Measurements from ENCODE around the gene OR52H1. TPM values are rescaled to one million over a fixed set of nuclear protein-coding genes. Genes with fewer than 3 reads are reported as not detected.

Gene OR52H1
- total RNA-seq, 2 donors from 2014 or later: not detected

- Histone ChIP-seq H3K4me1 (ENCODE audit: control insufficient read depth, insufficient read depth, low read length) (no peaks in the 10 kb centered on the region), H3K27me3 (ENCODE audit: control insufficient read depth, insufficient read depth, low read length, poor library complexity, severe bottlenecking) (no peaks in the 10 kb centered on the region), H3K27ac (ENCODE audit: low read depth, low read length) (no peak overlapping the region), H3K4me3 (ENCODE audit: low read length) (no peak overlapping the region), H3K9ac (ENCODE audit: extremely low read depth, low read length, poor library complexity, severe bottlenecking) (no peak overlapping the region), H3K36me3 (ENCODE audit: control insufficient read depth, insufficient read depth, low read length) (no peaks in the 10 kb centered on the region), H3K9me3 (ENCODE audit: control insufficient read depth, low read length) (no peaks in the 10 kb centered on the region)
- H3K36me3 Mint-ChIP-seq (ENCODE audit: low read depth): no peaks in the 10 kb centered on the region
- H3K9me3 Mint-ChIP-seq: no peaks in the 10 kb centered on the region
- TF ChIP-seq, protein P1, sequence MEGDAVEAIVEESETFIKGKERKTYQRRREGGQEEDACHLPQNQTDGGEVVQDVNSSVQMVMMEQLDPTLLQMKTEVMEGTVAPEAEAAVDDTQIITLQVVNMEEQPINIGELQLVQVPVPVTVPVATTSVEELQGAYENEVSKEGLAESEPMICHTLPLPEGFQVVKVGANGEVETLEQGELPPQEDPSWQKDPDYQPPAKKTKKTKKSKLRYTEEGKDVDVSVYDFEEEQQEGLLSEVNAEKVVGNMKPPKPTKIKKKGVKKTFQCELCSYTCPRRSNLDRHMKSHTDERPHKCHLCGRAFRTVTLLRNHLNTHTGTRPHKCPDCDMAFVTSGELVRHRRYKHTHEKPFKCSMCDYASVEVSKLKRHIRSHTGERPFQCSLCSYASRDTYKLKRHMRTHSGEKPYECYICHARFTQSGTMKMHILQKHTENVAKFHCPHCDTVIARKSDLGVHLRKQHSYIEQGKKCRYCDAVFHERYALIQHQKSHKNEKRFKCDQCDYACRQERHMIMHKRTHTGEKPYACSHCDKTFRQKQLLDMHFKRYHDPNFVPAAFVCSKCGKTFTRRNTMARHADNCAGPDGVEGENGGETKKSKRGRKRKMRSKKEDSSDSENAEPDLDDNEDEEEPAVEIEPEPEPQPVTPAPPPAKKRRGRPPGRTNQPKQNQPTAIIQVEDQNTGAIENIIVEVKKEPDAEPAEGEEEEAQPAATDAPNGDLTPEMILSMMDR (conservative IDR thresholded peaks at IDR 0.05): no peak
- no peaks in the 10 kb centered on the region for H3K27me3 Mint-ChIP-seq (ENCODE audit: insufficient read depth)
- 93 to 98% methylated on average over 4 of the region's 4 CpGs for WGBS, 2 experiments (ENCODE audit: insufficient coverage in 1 of 2, insufficient read length in 1 of 2)
- H3K27ac Mint-ChIP-seq: no peak overlapping the region
- no peaks in the 10 kb centered on the region for H3K4me1 Mint-ChIP-seq
- H3K4me3 Mint-ChIP-seq: no peak overlapping the region
- no peak for DNase-seq
Observed at GRCh38 chr11:5581014-5581413, 32.7 kb upstream of the OR52H1 start.

DNA sequence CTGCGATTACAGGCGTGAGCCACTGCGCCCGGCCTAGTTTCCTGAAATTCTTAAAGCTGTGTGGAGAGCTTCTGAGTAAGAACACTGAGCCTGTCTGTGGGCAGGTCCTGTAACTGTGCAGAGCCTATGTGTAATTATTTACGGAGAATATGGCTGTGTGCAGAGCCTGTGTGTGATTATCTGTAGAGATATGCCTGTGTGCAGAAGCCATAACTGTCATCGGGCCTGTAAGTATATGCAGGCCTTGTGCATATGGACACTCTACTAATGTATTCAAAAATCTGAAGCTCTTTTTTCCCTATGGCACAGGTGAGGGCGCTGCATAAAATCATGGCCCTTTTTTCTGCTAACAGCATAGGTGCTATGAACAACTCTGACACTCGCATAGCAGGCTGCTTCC lies 32.2 kb upstream of the OR52H1 start, which contains the start of gene OR52B6:
OR52B6 (plus strand) TSS at position 301 of the 400 bp plus-strand sequence; CDS start at position 301, 0 bp downstream.
- no peak for DNase-seq
- TF ChIP-seq, protein P1 (conservative IDR thresholded peaks at IDR 0.05): no peak
- no peaks in the 10 kb centered on the region for H3K4me1 Mint-ChIP-seq
- H3K9ac ChIP-seq (ENCODE audit: extremely low read depth, low read length, poor library complexity, severe bottlenecking): no peak within 1 kb of the TSS
- H3K9me3 ChIP-seq (ENCODE audit: control insufficient read depth, low read length): no peaks in the 10 kb centered on the region
- no peaks in the 10 kb centered on the region for H3K27me3 ChIP-seq (ENCODE audit: control insufficient read depth, insufficient read depth, low read length, poor library complexity, severe bottlenecking)
- no peaks in the 10 kb centered on the region for H3K36me3 Mint-ChIP-seq (ENCODE audit: low read depth)
- H3K4me3 ChIP-seq (ENCODE audit: low read length): no peak within 1 kb of the TSS
- H3K9me3 Mint-ChIP-seq: no peaks in the 10 kb centered on the region
- no peaks in the 10 kb centered on the region for H3K27me3 Mint-ChIP-seq (ENCODE audit: insufficient read depth)
- H3K4me1 ChIP-seq (ENCODE audit: control insufficient read depth, insufficient read depth, low read length): no peaks in the 10 kb centered on the region
- no peaks in the 10 kb centered on the region for H3K36me3 ChIP-seq (ENCODE audit: control insufficient read depth, insufficient read depth, low read length)
- H3K27ac ChIP-seq (ENCODE audit: low read depth, low read length): no peak within 1 kb of the TSS
- no peak within 1 kb of the TSS for H3K27ac Mint-ChIP-seq
- no peak within 1 kb of the TSS for H3K4me3 Mint-ChIP-seq
- 93 to 95% methylated on average over 8 of the region's 8 CpGs for WGBS, 2 experiments (ENCODE audit: insufficient coverage in 1 of 2, insufficient read length in 1 of 2)

GRCh38 chr11:5577101-5577500 lies 28.8 kb upstream of the OR52H1 start:
- TF ChIP-seq, protein P1 (conservative IDR thresholded peaks at IDR 0.05): no peak
- Histone ChIP-seq H3K9me3 (ENCODE audit: control insufficient read depth, low read length) (no peaks in the 10 kb centered on the region), H3K4me1 (ENCODE audit: control insufficient read depth, insufficient read depth, low read length) (no peaks in the 10 kb centered on the region), H3K27me3 (ENCODE audit: control insufficient read depth, insufficient read depth, low read length, poor library complexity, severe bottlenecking) (no peaks in the 10 kb centered on the region), H3K27ac (ENCODE audit: low read depth, low read length) (no peak overlapping the region), H3K4me3 (ENCODE audit: low read length) (no peak overlapping the region), H3K36me3 (ENCODE audit: control insufficient read depth, insufficient read depth, low read length) (no peaks in the 10 kb centered on the region), H3K9ac (ENCODE audit: extremely low read depth, low read length, poor library complexity, severe bottlenecking) (no peak overlapping the region)
- H3K36me3 Mint-ChIP-seq (ENCODE audit: low read depth): no peaks in the 10 kb centered on the region
- no peaks in the 10 kb centered on the region for H3K27me3 Mint-ChIP-seq (ENCODE audit: insufficient read depth)
- H3K4me1 Mint-ChIP-seq: no peaks in the 10 kb centered on the region
- no peak overlapping the region for H3K27ac Mint-ChIP-seq
- no peaks in the 10 kb centered on the region for H3K9me3 Mint-ChIP-seq
- no peak overlapping the region for H3K4me3 Mint-ChIP-seq
- DNase-seq: no peak
